Chondrocyte (in vitro differentiated cells): ENCODE data around the gene NOL9. TPM values are rescaled to one million over a fixed set of nuclear protein-coding genes. Genes with fewer than 3 reads are reported as not detected.

Experiments
- DNase-seq: peaks from one replicate; pipeline ENCODE4 v3.0.0; 2021; ENCODE audit warnings: mixed read lengths, low spot score
- H3K27ac Mint-ChIP-seq: one replicate; pipeline ENCODE4 v1.8.0; 2021; ENCODE audit warnings: mild to moderate bottlenecking, moderate library complexity, mixed read lengths; ENCODE audit not compliant: unreplicated experiment
- H3K27me3 Mint-ChIP-seq: 2 replicates; pipeline ENCODE4 v1.8.0; 2021; ENCODE audit warnings: low read depth, mixed read lengths
- H3K36me3 Mint-ChIP-seq: 2 replicates; pipeline ENCODE4 v1.8.0; 2021; ENCODE audit warnings: low read depth, mixed read lengths
- H3K4me1 Mint-ChIP-seq: 2 replicates; pipeline ENCODE4 v1.8.0; 2021; ENCODE audit warnings: low read depth, mild to moderate bottlenecking, mixed read lengths
- H3K4me3 Mint-ChIP-seq: one replicate; pipeline ENCODE4 v1.8.0; 2021; ENCODE audit warnings: mild to moderate bottlenecking, moderate library complexity, mixed read lengths; ENCODE audit not compliant: unreplicated experiment
- H3K9me3 Mint-ChIP-seq: 2 replicates; pipeline ENCODE4 v1.8.0; 2021; ENCODE audit warnings: low read depth, mixed read lengths
- CTCF ChIP-seq: fragments of 200-600 bp; sonication (generic); IDR thresholded peaks from 2 replicates; pipeline ENCODE4 v1.5.0; 2021; ENCODE audit warnings: antibody characterized with exemption, mild to moderate bottlenecking, moderate library complexity
- total RNA-seq: library from RNA; stranded (reverse); gene quantifications from 3 replicates; pipeline ENCODE4 v1.2.1, GENCODE V29; 2021

NOL9 gene
- total RNA-seq, 1 donor from 2014 or later = 27.0 TPM

GRCh38 chr1:6504887-6505286 is 49.4 kb downstream of the NOL9 start:
- Mint-ChIP-seq H3K4me1 (peaks cover 32% of the 10 kb centered on the region), H3K27ac (no peak overlapping the region), H3K4me3 (no peak overlapping the region), H3K9me3 (no peaks in the 10 kb centered on the region), H3K36me3 (no peaks in the 10 kb centered on the region), H3K27me3 (no peaks in the 10 kb centered on the region)
- TF ChIP-seq CTCF = no peak
- peak; percentile 87 for DNase-seq

GRCh38 chr1:6503884-6504602 is 50.3 kb downstream of the NOL9 start:
- Mint-ChIP-seq H3K9me3 (no peaks in the 10 kb centered on the region), H3K27me3 (no peaks in the 10 kb centered on the region), H3K4me3 (no peak overlapping the region), H3K36me3 (no peaks in the 10 kb centered on the region), H3K4me1 (peaks cover 38% of the 10 kb centered on the region), H3K27ac (no peak overlapping the region)
- DNase-seq = peak; percentile 85
- no peak for TF ChIP-seq CTCF

GRCh38 chr1:6502000-6502891 is 52.1 kb downstream of the NOL9 start:
- H3K9me3 Mint-ChIP-seq = no peaks in the 10 kb centered on the region

GRCh38 chr1:6501279-6501813 is 53.0 kb downstream of the NOL9 start:
- peak overlapping the region; percentile 87 for H3K27ac Mint-ChIP-seq
- H3K4me1 Mint-ChIP-seq = peaks cover 48% of the 10 kb centered on the region
- H3K4me3 Mint-ChIP-seq = peak overlapping the region; percentile 5
- TF ChIP-seq CTCF = peak; percentile 50
- H3K27me3 Mint-ChIP-seq = no peaks in the 10 kb centered on the region
- H3K9me3 Mint-ChIP-seq = no peaks in the 10 kb centered on the region
- DNase-seq = no peak
- H3K36me3 Mint-ChIP-seq = no peaks in the 10 kb centered on the region

More at GRCh38 chr1:6502000-6502891, 52.1 kb downstream of the NOL9 start:
- no peaks in the 10 kb centered on the region for H3K36me3 Mint-ChIP-seq
- H3K4me1 Mint-ChIP-seq = peaks cover 50% of the 10 kb centered on the region
- TF ChIP-seq CTCF = no peak
- H3K4me3 Mint-ChIP-seq = no peak overlapping the region
- peak; percentile 87 for DNase-seq
- H3K27me3 Mint-ChIP-seq = no peaks in the 10 kb centered on the region
- peak overlapping the region; percentile 82 for H3K27ac Mint-ChIP-seq
